Subcutaneous adipose tissue (tissue), 4 donors: ENCODE data around the gene RNF222. TPM values are rescaled to one million over a fixed set of nuclear protein-coding genes. Genes with fewer than 3 reads are reported as not detected.

Source experiments
- CTCF ChIP-seq: fragments of 450-650 bp; IDR thresholded peaks from one replicate; pipeline ENCODE4 v1.5.1; 2016; ENCODE audit warnings: low read depth, mild to moderate bottlenecking, control low read depth, antibody characterized with exemption, moderate library complexity
- total RNA-seq, 4 donors: library from RNA; depleted of rRNA; stranded (reverse); fragments of >200 nt; gene quantifications; one replicate each; pipeline ENCODE4 v1.1.0, GENCODE V29; 2016

The RNF222 gene
- total RNA-seq, 4 donors from 2014 or later, result not detected

GRCh38 chr17:8350339-8350738 is 47.3 kb downstream of the RNF222 start:
- no peak for TF ChIP-seq CTCF

- TF ChIP-seq CTCF, result no peak
These were observed 51.5 kb downstream of the RNF222 start for GRCh38 chr17:8345951-8346665.

- TF ChIP-seq CTCF, result no peak
These were observed 52.5 kb downstream of the RNF222 start for GRCh38 chr17:8345052-8345690.

GRCh38 chr17:8341456-8341855 is 56.2 kb downstream of the RNF222 start:
- no peak for TF ChIP-seq CTCF

Other genes starting within 250 kb of the RNF222 start
- gene PER1, start 245.4 kb downstream of the RNF222 start, total RNA-seq, result 100 to 1,000 TPM in 3 of 4 donors, 10 to 100 TPM in 1; 95.2 to 186 (median 121) TPM
- gene VAMP2, start 234.9 kb downstream of the RNF222 start, total RNA-seq, result 10 to 100 TPM; 18.6 to 45.2 (median 23.4) TPM
- 10 to 100 TPM; 14.3 to 23.8 (median 20.4) TPM for gene TMEM107, start 221.4 kb downstream of the RNF222 start, total RNA-seq
- gene BORCS6, start 207.6 kb downstream of the RNF222 start, total RNA-seq, result 10 to 100 TPM in 2 of 4 donors, 1 to 10 TPM in 2; 2.9 to 10.4 (median 9.3) TPM
- gene AURKB, start 187.3 kb downstream of the RNF222 start, total RNA-seq, result 1 to 10 TPM in 3 of 4 donors, not detected in 1; 1.3 to 3.4 (median 2.2) TPM
- 10 to 100 TPM; 11.6 to 17.6 (median 14.9) TPM for gene CTC1, start 149.8 kb downstream of the RNF222 start, total RNA-seq
- 10 to 100 TPM in 3 of 4 donors, 1 to 10 TPM in 1; 7.5 to 20.9 (median 12.0) TPM for gene PFAS, start 148.5 kb downstream of the RNF222 start, total RNA-seq
- gene RANGRF, start 109.2 kb downstream of the RNF222 start, total RNA-seq, result 10 to 100 TPM; 16.5 to 23.2 (median 19.0) TPM
- 1 to 10 TPM; 1.7 to 8.1 (median 2.4) TPM for gene SLC25A35, start 102.4 kb downstream of the RNF222 start, total RNA-seq
- 10 to 100 TPM; 20.3 to 73.1 (median 36.9) TPM for gene ARHGEF15, start 87.6 kb downstream of the RNF222 start, total RNA-seq
- not detected for gene ODF4, start 58.0 kb downstream of the RNF222 start, total RNA-seq
- gene RPL26, start 14.6 kb downstream of the RNF222 start, total RNA-seq, result 1,000 to 10,000 TPM; 2,871 to 4,677 (median 3,762) TPM
- gene NDEL1, start 38.1 kb upstream of the RNF222 start, total RNA-seq, result 10 to 100 TPM; 58.3 to 80.4 (median 67.3) TPM
- 10 to 100 TPM; 39.8 to 70.6 (median 47.9) TPM for gene MYH10, start 232.9 kb upstream of the RNF222 start, total RNA-seq